Measurements from ENCODE around the gene SACM1L. TPM values are rescaled to one million over a fixed set of nuclear protein-coding genes. Genes with fewer than 3 reads are reported as not detected.

Gene SACM1L
- total RNA-seq, 1 experiment from 2014 or later, result 51.0 TPM

DNA sequence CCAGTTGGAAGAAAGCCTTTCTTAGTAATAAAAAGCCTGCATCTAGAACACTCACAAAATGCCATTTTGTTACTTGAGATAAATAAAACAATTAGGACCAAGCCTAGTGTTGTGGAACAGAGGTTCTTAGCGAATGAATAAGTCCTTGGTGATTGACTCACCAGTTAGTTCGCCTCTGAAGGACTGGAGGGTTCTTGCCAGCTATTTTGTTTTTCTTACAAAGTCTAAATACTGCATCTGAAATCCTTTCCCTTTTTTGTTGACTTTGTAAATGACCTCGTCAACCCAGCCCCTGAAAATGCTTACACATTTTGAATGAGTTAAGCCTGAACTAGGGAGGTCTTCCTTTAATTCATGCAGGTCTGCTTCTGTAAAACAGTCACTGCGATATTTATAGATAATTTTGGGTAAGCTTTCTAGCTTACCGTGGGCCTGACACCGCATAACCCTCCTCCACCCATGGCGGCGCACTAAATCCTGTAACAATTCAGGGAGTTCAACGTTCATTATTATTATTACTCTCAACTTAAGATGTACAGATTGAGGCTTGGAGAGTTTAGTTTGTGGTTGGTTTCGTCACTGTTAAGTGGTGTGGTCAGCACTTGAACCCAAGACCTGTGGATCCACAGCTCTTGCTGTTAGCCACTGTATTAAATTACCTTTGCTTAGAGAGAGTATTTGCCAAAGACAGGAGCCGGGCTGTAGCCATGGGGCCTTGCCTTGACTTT lies 45.0 kb upstream of the SACM1L start:
- ChIA-PET POLR2A (no interaction called here), CTCF (no interaction called here)
- H3K9me3 Mint-ChIP-seq (ENCODE audit: unreplicated experiment), result no peaks in the 10 kb centered on the region
- intact Hi-C loops (cut with micrococcal nuclease; ENCODE audit: unreplicated experiment), result no loop called here
- TF ChIP-seq, protein P1, sequence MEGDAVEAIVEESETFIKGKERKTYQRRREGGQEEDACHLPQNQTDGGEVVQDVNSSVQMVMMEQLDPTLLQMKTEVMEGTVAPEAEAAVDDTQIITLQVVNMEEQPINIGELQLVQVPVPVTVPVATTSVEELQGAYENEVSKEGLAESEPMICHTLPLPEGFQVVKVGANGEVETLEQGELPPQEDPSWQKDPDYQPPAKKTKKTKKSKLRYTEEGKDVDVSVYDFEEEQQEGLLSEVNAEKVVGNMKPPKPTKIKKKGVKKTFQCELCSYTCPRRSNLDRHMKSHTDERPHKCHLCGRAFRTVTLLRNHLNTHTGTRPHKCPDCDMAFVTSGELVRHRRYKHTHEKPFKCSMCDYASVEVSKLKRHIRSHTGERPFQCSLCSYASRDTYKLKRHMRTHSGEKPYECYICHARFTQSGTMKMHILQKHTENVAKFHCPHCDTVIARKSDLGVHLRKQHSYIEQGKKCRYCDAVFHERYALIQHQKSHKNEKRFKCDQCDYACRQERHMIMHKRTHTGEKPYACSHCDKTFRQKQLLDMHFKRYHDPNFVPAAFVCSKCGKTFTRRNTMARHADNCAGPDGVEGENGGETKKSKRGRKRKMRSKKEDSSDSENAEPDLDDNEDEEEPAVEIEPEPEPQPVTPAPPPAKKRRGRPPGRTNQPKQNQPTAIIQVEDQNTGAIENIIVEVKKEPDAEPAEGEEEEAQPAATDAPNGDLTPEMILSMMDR (IDR thresholded peaks at IDR 0.05; ENCODE audit: insufficient read depth in 1 of 2, low read depth in 1 of 2, low read length in 1 of 2, severe bottlenecking in 1 of 2, unreplicated experiment in 1 of 2), result no peak
- Histone ChIP-seq H3K4me1 (peaks cover 41% of the 10 kb centered on the region), H3K9me3 (no peaks in the 10 kb centered on the region), H3K36me3 (ENCODE audit: control insufficient read depth, insufficient read depth, low read length) (no peaks in the 10 kb centered on the region), H3K27me3 (replicated peaks; ENCODE audit: control insufficient read depth, insufficient read depth, low read length) (no peaks in the 10 kb centered on the region), H3K4me3 (ENCODE audit: low read depth, low read length) (no peak overlapping the region)
- BruUV-seq (replicated peaks), result no TSS peak
- DNase-seq, result no peak
- no peak overlapping the region for H3K27ac Mint-ChIP-seq (ENCODE audit: unreplicated experiment)
- H3K4me1 Mint-ChIP-seq (ENCODE audit: low read depth, unreplicated experiment), result peaks cover 20% of the 10 kb centered on the region
- no peaks in the 10 kb centered on the region for H3K36me3 Mint-ChIP-seq (ENCODE audit: insufficient read depth, unreplicated experiment)
- H3K27me3 Mint-ChIP-seq (ENCODE audit: insufficient read depth, unreplicated experiment), result no peaks in the 10 kb centered on the region
- H3K4me3 Mint-ChIP-seq (ENCODE audit: unreplicated experiment), result no peak overlapping the region

DNA sequence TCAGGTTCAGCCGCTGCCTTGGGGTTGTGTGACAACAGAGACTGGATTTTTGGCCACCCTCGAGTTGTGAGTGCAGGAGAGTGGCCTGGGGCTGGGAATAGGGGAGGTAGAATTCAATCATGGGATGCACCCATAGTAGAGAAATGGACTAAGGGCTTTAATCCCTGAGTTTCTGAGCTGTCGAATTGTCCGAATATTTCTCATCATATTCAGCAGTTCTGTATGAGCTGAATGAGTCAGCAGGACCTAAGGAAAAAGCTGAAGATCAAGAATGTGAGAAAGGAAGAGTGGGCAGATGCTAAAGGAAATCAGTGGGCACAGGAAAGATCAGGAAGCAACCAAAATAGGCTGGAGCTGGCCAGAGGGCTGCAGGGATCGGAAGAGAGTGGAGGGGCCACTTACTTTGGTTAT lies 44.4 kb upstream of the SACM1L start:
- Histone ChIP-seq H3K9me3 (no peaks in the 10 kb centered on the region), H3K4me1 (peaks cover 35% of the 10 kb centered on the region), H3K36me3 (ENCODE audit: control insufficient read depth, insufficient read depth, low read length) (no peaks in the 10 kb centered on the region), H3K4me3 (ENCODE audit: low read depth, low read length) (no peak overlapping the region), H3K27me3 (replicated peaks; ENCODE audit: control insufficient read depth, insufficient read depth, low read length) (no peaks in the 10 kb centered on the region)
- CTCF ChIA-PET, result interaction anchor here (0.6 kb wide), 1 partner anchor 9 kb away, joined by 4 read pairs; no protein-coding TSS in a partner anchor
- no TSS peak for BruUV-seq (replicated peaks)
- Mint-ChIP-seq H3K27ac (ENCODE audit: unreplicated experiment) (no peak overlapping the region), H3K27me3 (ENCODE audit: insufficient read depth, unreplicated experiment) (no peaks in the 10 kb centered on the region), H3K9me3 (ENCODE audit: unreplicated experiment) (no peaks in the 10 kb centered on the region), H3K4me3 (ENCODE audit: unreplicated experiment) (no peak overlapping the region), H3K4me1 (ENCODE audit: low read depth, unreplicated experiment) (peaks cover 19% of the 10 kb centered on the region), H3K36me3 (ENCODE audit: insufficient read depth, unreplicated experiment) (no peaks in the 10 kb centered on the region)
- TF ChIP-seq, protein P1 (IDR thresholded peaks at IDR 0.05; ENCODE audit: insufficient read depth in 1 of 2, low read depth in 1 of 2, low read length in 1 of 2, severe bottlenecking in 1 of 2, unreplicated experiment in 1 of 2), result no peak
- DNase-seq, result no peak
- POLR2A ChIA-PET, result no interaction called here
- intact Hi-C loops (cut with micrococcal nuclease; ENCODE audit: unreplicated experiment), result no loop called here

DNA sequence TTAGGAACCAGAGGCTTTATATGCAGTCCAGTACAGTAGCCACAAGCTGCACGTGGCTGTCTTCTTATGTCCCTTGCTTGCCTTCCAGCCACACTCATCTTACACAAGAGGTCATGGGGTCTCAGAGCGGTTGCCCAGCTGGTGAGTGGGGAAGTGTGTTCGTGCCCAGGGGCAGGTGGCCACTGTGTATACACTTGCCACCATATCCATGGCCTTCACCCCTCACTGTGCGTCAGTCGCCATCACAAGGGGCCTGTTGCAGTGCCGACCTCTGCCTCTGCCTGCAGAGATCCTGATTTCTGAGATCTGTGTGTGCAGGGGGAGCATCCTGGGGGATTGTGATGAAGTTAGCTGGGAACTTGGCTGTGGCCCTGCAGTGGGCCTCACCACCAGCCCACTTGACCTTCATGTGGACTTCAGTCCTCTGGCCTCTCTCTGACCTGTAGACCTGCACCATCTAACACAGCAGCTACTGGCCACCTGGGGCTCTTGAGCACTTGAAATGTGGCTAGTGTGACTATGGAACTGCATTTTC lies 43.1 kb upstream of the SACM1L start:
- Mint-ChIP-seq H3K4me1 (ENCODE audit: low read depth, unreplicated experiment) (peaks cover 9% of the 10 kb centered on the region), H3K36me3 (ENCODE audit: insufficient read depth, unreplicated experiment) (no peaks in the 10 kb centered on the region), H3K9me3 (ENCODE audit: unreplicated experiment) (no peaks in the 10 kb centered on the region), H3K27ac (ENCODE audit: unreplicated experiment) (no peak overlapping the region), H3K27me3 (ENCODE audit: insufficient read depth, unreplicated experiment) (no peaks in the 10 kb centered on the region), H3K4me3 (ENCODE audit: unreplicated experiment) (no peak overlapping the region)
- TF ChIP-seq, protein P1 (IDR thresholded peaks at IDR 0.05; ENCODE audit: insufficient read depth in 1 of 2, low read depth in 1 of 2, low read length in 1 of 2, severe bottlenecking in 1 of 2, unreplicated experiment in 1 of 2), result no peak
- Histone ChIP-seq H3K4me1 (peaks cover 22% of the 10 kb centered on the region), H3K27me3 (replicated peaks; ENCODE audit: control insufficient read depth, insufficient read depth, low read length) (no peaks in the 10 kb centered on the region), H3K4me3 (ENCODE audit: low read depth, low read length) (no peak overlapping the region), H3K9me3 (no peaks in the 10 kb centered on the region), H3K36me3 (ENCODE audit: control insufficient read depth, insufficient read depth, low read length) (no peaks in the 10 kb centered on the region)
- CTCF ChIA-PET, result interaction anchor here (0.7 kb wide), 1 partner anchor 39 kb away, joined by 4 read pairs; no protein-coding TSS in a partner anchor
- no TSS peak for BruUV-seq (replicated peaks)
- POLR2A ChIA-PET, result no interaction called here
- no peak for DNase-seq
- intact Hi-C loops (cut with micrococcal nuclease; ENCODE audit: unreplicated experiment), result no loop called here

Measured in Caco-2 (cell line).